Thoracic aorta (tissue), 2 donors: ENCODE measurements around the gene CPNE2. TPM values are rescaled to one million over a fixed set of nuclear protein-coding genes. Genes with fewer than 3 reads are reported as not detected.
"Not testable (repeated sequence)": the region's sequence is repeated elsewhere in the genome, so short reads cannot be mapped to it uniquely, and the experiment has no call there.

Source experiments
- ATAC-seq: fragments of 150-250 bp; one replicate; pipeline ENCODE4 v1.8.0; 2017; ENCODE audit warnings: low read depth; ENCODE audit not compliant: insufficient number of reproducible peaks, low FRiP score
- DNase-seq: peaks from one replicate; pipeline ENCODE4 v3.0.0-alpha.2; 2020; ENCODE audit warnings: low spot score
- H3K27ac ChIP-seq, 2 donors: fragments of 200-600 bp; sonication (generic); 1 replicate in 1 of 2; 2 replicates in 1 of 2; pipeline ENCODE4 v1.5.1; 2016; ENCODE audit warnings: mild to moderate bottlenecking in 2 of 2, moderate library complexity in 2 of 2
- H3K27me3 ChIP-seq: fragments of 200-600 bp; sonication (generic); replicated peaks from 2 replicates; pipeline ENCODE4 v1.6.0; 2016; ENCODE audit warnings: mild to moderate bottlenecking; ENCODE audit not compliant: insufficient read depth
- H3K36me3 ChIP-seq: fragments of 200-600 bp; sonication (generic); one replicate; pipeline ENCODE4 v1.5.1; 2016
- H3K4me1 ChIP-seq, 2 donors: fragments of 200-600 bp; sonication (generic); 1 replicate in 1 of 2; 2 replicates in 1 of 2; pipeline versions ENCODE4 v1.5.1 to v1.6.0; 2016; ENCODE audit warnings: low read depth in 2 of 2, mild to moderate bottlenecking in 1 of 2; ENCODE audit not compliant: control insufficient read depth in 1 of 2
- H3K4me3 ChIP-seq: fragments of 200-600 bp; sonication (generic); 2 replicates; pipeline ENCODE4 v1.5.1; 2016; ENCODE audit warnings: mild to moderate bottlenecking
- H3K9me3 ChIP-seq: fragments of 200-600 bp; sonication (generic); 2 replicates; pipeline ENCODE4 v1.5.1; 2016
- CTCF ChIP-seq: fragments of 200-600 bp; sonication (generic); IDR thresholded peaks from one replicate; pipeline ENCODE4 v1.5.1; 2019; ENCODE audit warnings: antibody characterized with exemption
- total RNA-seq, 2 donors: library from RNA; depleted of rRNA; stranded (reverse); fragments of >200 nt; gene quantifications; one replicate each; pipeline versions ENCODE4 v1.1.0 to v1.2.3, GENCODE V29; 2016

The CPNE2 gene
- total RNA-seq, 2 donors from 2014 or later: 28.3 to 47.4 TPM

- peaks cover 27 to 47% of the 10 kb centered on the region in 2 donors for H3K4me1 ChIP-seq
- H3K9me3 ChIP-seq: no peaks in the 10 kb centered on the region
- H3K27me3 ChIP-seq: no peaks in the 10 kb centered on the region
- H3K36me3 ChIP-seq: no peaks in the 10 kb centered on the region
- ATAC-seq: peak; percentile 100
- peak within 1 kb of the TSS; percentile 97 for H3K27ac ChIP-seq
- H3K4me3 ChIP-seq: peak within 1 kb of the TSS; percentile 97
- DNase-seq: peak; percentile 95
- no peak for TF ChIP-seq CTCF
Observed at GRCh38 chr16:57185945-57186871, 93.8 kb downstream of the CPNE2 start, which contains the start of the genes PSME3IP1 and RSPRY1. Gene PSME3IP1, minus strand, starts transcription at chr16:57186039. Its CDS starts 12,185 bp downstream, at chr16:57173854. Gene RSPRY1, plus strand, starts transcription at chr16:57186329. Its CDS starts 18,330 bp downstream, at chr16:57204659.

GRCh38 chr16:57186872-57187854 lies 94.8 kb downstream of the CPNE2 start:
- Histone ChIP-seq H3K36me3 (no peaks in the 10 kb centered on the region), H3K4me1 (peaks cover 33 to 56% of the 10 kb centered on the region in 2 donors), H3K4me3 (peak overlapping the region; percentile 97), H3K27ac (peak overlapping the region; percentile 93 to 95), H3K9me3 (no peaks in the 10 kb centered on the region), H3K27me3 (no peaks in the 10 kb centered on the region)
- TF ChIP-seq CTCF: no peak
- ATAC-seq (no peak), DNase-seq (no peak)

- Histone ChIP-seq H3K4me1 (peaks cover 33 to 62% of the 10 kb centered on the region in 2 donors), H3K4me3 (peak overlapping the region; percentile 97), H3K27ac (peak overlapping the region in 1 of 2 donors; percentile 93)
- not testable (repeated sequence) for ATAC-seq, H3K36me3 ChIP-seq, H3K27me3 ChIP-seq, H3K9me3 ChIP-seq, DNase-seq
Observed at GRCh38 chr16:57187902-57188710, 95.7 kb downstream of the CPNE2 start.

GRCh38 chr16:57188711-57189002 lies 96.3 kb downstream of the CPNE2 start:
- H3K4me3 ChIP-seq: no peak overlapping the region
- H3K4me1 ChIP-seq: peaks cover 36 to 65% of the 10 kb centered on the region in 2 donors
- H3K27me3 ChIP-seq: no peaks in the 10 kb centered on the region
- no peaks in the 10 kb centered on the region for H3K36me3 ChIP-seq
- no peak overlapping the region for H3K27ac ChIP-seq
- H3K9me3 ChIP-seq: no peaks in the 10 kb centered on the region
- no peak for ATAC-seq
- no peak for TF ChIP-seq CTCF
- DNase-seq: no peak

GRCh38 chr16:57189527-57189926 lies 97.1 kb downstream of the CPNE2 start:
- H3K4me1 ChIP-seq: peaks cover 40 to 68% of the 10 kb centered on the region in 2 donors
- not testable (repeated sequence) for H3K4me3 ChIP-seq, H3K9me3 ChIP-seq, ATAC-seq, H3K36me3 ChIP-seq, H3K27me3 ChIP-seq, H3K27ac ChIP-seq, DNase-seq
